Activated CD8-positive, alpha-beta T cell treated with anti-CD3 and anti-CD28 coated beads, Interleukin-2, amount 10 ng/mL, durations not matched to agents 7 days and 5 days (primary cell): ENCODE results near the gene UBE2F. TPM values are rescaled to one million over a fixed set of nuclear protein-coding genes. Genes with fewer than 3 reads are reported as not detected.
A peak's percentile ranks its signal among the peaks of the same experiment; 100 is the strongest.
"Not testable (repeated sequence)": the region's sequence is repeated elsewhere in the genome, so short reads cannot be mapped to it uniquely, and the experiment has no call there.

Source experiments
- ATAC-seq: fragments of 150-1000 bp; cut with Tn5 transposase; one replicate; pipeline ENCODE4 v1.10.0; 2021; ENCODE audit warnings: moderate library complexity
- CTCF ChIA-PET: fragments of 350-600 bp; sonication (Branson Sonifier 250); formaldehyde crosslinking; loops from one replicate; lab custom pipeline; 2021; ENCODE audit warnings: antibody characterized with exemption; lab: Charles Lee
- POLR2A ChIA-PET: fragments of 350-600 bp; sonication (Branson Sonifier 250); formaldehyde crosslinking; loops from one replicate; lab custom pipeline; 2021; ENCODE audit warnings: antibody characterized with exemption; lab: Charles Lee
- DNase-seq: peaks from one replicate; pipeline ENCODE4 v3.0.0-alpha.2; 2020
- H3K27ac Mint-ChIP-seq: one replicate; pipeline ENCODE4 v1.8.0; 2021; ENCODE audit warnings: mild to moderate bottlenecking, mixed read lengths
- H3K27me3 Mint-ChIP-seq: one replicate; pipeline ENCODE4 v1.8.0; 2021; ENCODE audit warnings: low read depth, mixed read lengths
- H3K36me3 Mint-ChIP-seq: one replicate; pipeline ENCODE4 v1.8.0; 2021; ENCODE audit warnings: low read depth, mixed read lengths
- H3K4me1 Mint-ChIP-seq: one replicate; pipeline ENCODE4 v1.8.0; 2021; ENCODE audit warnings: low read depth, mixed read lengths
- H3K4me3 Mint-ChIP-seq: one replicate; pipeline ENCODE4 v1.8.0; 2021; ENCODE audit warnings: mild to moderate bottlenecking, mixed read lengths
- H3K9me3 Mint-ChIP-seq: one replicate; pipeline ENCODE4 v1.8.0; 2022; ENCODE audit warnings: mixed read lengths; ENCODE audit not compliant: insufficient read depth
- total RNA-seq, 2 experiments: library from RNA; stranded (reverse); gene quantifications; one replicate each; pipeline ENCODE4 v1.2.3, GENCODE V29; 2021

Gene UBE2F
- total RNA-seq, 2 experiments from 2014 or later, result 70.2 to 71.9 TPM

DNA sequence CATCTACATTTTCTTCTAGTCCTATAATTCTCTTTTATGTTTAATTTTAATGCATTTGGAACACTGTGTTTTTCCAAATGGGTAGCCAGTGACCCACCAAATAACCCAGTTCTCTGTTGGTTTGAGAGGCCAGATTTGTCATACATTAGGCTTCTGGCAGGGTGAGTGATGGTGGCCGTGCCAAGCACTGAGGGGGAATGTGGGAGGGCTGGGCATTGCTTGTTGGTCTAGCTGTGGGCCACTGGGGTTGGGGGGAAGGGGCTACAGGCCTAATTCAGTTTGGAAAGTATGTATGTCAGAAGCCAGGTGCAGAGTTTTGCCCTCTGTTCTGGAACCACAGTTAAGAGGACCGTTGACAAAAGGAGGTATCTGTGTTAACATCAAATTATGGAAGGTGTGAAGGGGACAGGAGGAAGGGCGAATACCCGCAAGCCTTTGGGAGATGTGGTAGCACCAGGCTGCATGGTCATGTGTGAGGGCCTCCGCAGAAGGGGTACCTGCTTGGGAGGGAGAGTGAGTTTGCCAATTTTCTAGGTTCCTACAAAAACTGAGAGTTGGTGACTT, 55.9 kb downstream of the UBE2F start:
- POLR2A ChIA-PET, result no interaction called here

DNA sequence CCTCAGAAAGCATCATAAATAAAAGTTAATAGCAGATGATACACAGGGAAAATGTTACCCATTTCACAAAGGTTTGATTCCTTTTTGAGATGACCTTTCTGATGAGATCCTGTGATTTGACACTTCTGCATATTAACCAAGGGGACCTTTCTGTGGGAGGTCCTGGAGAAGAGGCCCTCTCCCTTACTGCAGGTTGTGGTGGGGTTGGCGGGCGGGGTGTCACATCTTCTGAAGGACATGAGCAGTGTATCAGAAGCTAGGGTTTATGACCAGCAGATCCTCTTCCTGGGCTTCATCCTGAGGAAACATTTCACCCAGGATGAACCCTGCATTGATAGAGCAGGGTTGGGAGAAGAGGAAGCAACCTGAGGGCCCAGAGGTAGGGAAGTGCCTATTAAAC, 56.8 kb downstream of the UBE2F start:
- Mint-ChIP-seq H3K27me3 (no peaks in the 10 kb centered on the region), H3K36me3 (peaks cover 41% of the 10 kb centered on the region), H3K9me3 (no peaks in the 10 kb centered on the region), H3K4me3 (no peak overlapping the region), H3K27ac (no peak overlapping the region), H3K4me1 (peaks cover 28% of the 10 kb centered on the region)
- no peak for ATAC-seq
- no peak for DNase-seq
- CTCF ChIA-PET, result no interaction called here
- POLR2A ChIA-PET, result no interaction called here

More for the DNA sequence above, 55.9 kb downstream of the UBE2F start:
- DNase-seq (no peak), ATAC-seq (no peak)
- H3K27ac Mint-ChIP-seq, result no peak overlapping the region
- H3K4me1 Mint-ChIP-seq, result peaks cover 28% of the 10 kb centered on the region
- no peaks in the 10 kb centered on the region for H3K27me3 Mint-ChIP-seq
- H3K4me3 Mint-ChIP-seq, result no peak overlapping the region
- peaks cover 39% of the 10 kb centered on the region for H3K36me3 Mint-ChIP-seq
- CTCF ChIA-PET, result interaction anchor here (0.7 kb wide), 1 partner anchor 241 kb away, joined by 3 read pairs; no protein-coding TSS in a partner anchor
- H3K9me3 Mint-ChIP-seq, result no peaks in the 10 kb centered on the region

DNA sequence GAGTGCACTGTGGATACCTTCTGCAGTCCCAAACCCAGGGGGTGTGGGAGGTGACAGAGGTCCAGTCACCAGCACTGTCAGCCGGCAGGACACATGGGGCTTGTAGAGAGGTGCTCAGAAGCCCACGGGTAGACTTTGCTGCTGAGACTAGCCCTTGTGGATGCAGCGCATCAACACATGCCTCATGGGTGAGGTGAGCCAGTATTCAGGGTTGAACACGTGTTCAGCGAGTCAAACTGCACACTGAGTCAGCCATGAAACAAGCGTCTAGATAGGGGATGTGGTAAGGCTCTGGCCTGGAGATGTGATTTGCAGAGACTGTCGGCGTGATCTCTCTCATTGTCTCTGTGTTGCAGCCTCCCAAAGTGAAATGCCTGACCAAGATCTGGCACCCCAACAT, 58.2 kb downstream of the UBE2F start:
- peaks cover 43% of the 10 kb centered on the region for H3K36me3 Mint-ChIP-seq
- H3K4me1 Mint-ChIP-seq, result peaks cover 25% of the 10 kb centered on the region
- H3K9me3 Mint-ChIP-seq, result no peaks in the 10 kb centered on the region
- CTCF ChIA-PET, result interaction anchor here (0.7 kb wide), 1 partner anchor 167 kb away, joined by 3 read pairs; no protein-coding TSS in a partner anchor
- ATAC-seq (peak; percentile 71), DNase-seq (peak; percentile 36)
- H3K27me3 Mint-ChIP-seq, result no peaks in the 10 kb centered on the region
- H3K4me3 Mint-ChIP-seq, result no peak overlapping the region
- POLR2A ChIA-PET, result no interaction called here
- peak overlapping the region; percentile 18 for H3K27ac Mint-ChIP-seq

DNA sequence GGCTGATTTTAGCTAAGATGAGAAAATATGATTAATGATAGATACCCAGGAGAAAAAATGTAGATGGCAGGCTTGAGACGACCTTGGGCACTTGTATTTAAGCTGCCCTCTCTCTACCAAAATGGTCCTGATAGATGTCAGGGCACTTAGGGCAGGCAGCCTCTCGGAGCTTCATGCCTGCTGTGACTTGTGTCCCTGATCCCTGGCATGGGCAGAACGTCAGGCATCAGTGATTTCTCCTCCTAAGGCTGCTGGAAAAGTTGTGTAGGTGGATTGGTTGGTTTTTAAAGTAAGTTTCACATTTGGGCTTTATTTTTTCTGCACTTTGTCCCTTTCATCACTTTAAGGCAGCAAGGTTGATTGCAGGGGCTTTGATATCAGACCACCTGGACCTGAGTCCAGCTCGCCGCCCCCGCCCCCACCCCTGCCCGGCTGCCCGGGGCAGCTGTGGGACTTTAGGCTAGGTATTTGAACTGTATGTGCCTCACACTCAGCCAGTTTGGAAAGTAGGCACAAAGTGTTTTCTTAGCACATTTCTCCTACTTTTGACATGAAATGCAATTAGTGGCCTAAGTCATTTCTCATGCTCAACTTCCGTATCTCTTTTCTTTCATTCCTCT, 59.0 kb downstream of the UBE2F start:
- DNase-seq (no peak), ATAC-seq (no peak)
- peaks cover 25% of the 10 kb centered on the region for H3K4me1 Mint-ChIP-seq
- CTCF ChIA-PET, result no interaction called here
- peaks cover 44% of the 10 kb centered on the region for H3K36me3 Mint-ChIP-seq
- H3K9me3 Mint-ChIP-seq, result no peaks in the 10 kb centered on the region
- no peaks in the 10 kb centered on the region for H3K27me3 Mint-ChIP-seq
- no peak overlapping the region for H3K27ac Mint-ChIP-seq
- H3K4me3 Mint-ChIP-seq, result no peak overlapping the region
- POLR2A ChIA-PET, result no interaction called here

DNA sequence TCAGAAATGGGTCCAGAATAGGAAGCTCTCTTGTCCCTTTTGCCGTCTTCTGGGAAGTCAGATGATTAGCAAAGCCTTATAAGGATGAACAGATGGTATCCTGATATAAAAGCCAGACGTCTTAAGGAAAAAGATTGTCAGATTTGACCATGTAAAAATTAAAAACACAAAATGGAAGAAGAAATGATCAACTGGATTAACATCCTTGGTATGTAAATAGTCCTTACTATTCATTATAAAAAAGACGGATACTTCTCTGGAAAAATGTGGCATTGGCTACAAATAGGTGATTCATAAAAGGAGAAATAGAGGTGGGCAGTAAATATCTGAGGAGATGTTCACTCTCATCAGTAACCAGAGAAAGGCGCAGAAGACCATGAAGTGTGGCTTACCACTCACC, 60.2 kb downstream of the UBE2F start:
- H3K4me3 Mint-ChIP-seq, result no peak overlapping the region
- H3K4me1 Mint-ChIP-seq, result peaks cover 27% of the 10 kb centered on the region
- no peak for DNase-seq
- ATAC-seq, result no peak
- no peaks in the 10 kb centered on the region for H3K9me3 Mint-ChIP-seq
- CTCF ChIA-PET, result interaction anchor here (1.1 kb wide), 1 partner anchor 13 kb away, joined by 3 read pairs; no protein-coding TSS in a partner anchor
- no peak overlapping the region for H3K27ac Mint-ChIP-seq
- H3K36me3 Mint-ChIP-seq, result peaks cover 46% of the 10 kb centered on the region
- H3K27me3 Mint-ChIP-seq, result no peaks in the 10 kb centered on the region
- POLR2A ChIA-PET, result no interaction called here

DNA sequence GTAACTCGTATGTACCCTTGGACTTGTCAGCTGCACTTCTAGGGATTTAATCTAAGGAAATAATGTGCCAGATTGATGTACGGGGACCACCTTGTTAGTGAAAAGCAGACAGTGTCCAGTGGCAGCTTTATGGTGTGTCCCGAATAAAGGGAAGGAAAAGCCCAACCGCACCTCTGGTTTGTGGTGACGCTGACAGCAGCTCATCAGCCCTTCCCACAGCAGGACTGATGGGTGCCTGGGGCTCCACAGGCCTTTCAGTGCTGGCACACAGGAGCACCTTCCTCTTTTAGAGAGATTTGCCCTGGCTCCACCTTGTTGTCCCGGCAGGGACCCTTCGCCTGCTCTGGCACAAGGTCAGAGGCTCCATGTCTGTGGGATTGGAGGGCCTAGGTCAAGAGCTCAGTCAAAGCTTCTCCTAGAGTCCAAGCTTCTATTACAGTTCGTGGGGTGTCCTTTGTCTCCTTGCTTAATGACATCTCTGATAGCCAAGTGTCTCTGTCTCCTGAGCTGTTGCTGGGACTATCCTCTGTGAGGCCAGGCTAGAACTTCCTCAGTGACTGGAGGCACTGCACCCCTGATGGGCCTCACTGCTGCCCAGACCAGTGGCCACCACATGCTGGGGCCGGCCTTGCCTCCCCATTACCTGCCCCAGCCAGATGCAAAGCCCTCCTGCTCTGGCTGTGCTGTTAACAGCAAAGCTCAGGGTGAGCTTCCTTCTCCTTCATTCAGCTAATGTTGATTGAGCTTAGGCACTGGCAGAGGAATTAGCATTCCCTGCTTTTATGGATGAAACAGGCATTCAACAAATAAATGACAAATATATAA, 61.0 kb downstream of the UBE2F start:
- ChIA-PET CTCF (interaction anchor here (1.1 to 1.4 kb wide), 2 partner anchors 12 to 59 kb away, joined by 3 read pairs; no protein-coding TSS in a partner anchor), POLR2A (interaction anchor here (1.1 kb wide), 1 partner anchor 47 kb away, joined by 4 read pairs; no protein-coding TSS in a partner anchor)
- H3K27ac Mint-ChIP-seq, result no peak overlapping the region

DNA sequence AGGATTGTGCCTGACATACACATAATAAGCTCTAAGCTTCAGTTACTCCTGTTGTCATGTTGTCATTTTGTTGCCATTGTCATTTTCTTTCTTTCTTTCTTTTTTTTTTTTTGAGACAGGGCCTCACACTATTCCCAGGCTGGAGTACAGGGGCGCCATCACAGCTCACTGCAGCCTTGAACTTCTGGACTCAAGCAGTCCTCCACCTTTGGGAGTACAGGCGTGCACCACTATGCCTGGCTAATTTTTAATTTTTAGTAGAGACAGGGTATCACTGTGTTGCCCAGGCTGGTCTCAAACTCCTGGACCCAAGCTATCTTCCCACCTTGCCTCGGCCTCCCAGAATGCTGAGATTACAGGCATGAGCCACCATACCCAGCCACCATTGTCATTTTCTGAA, 63.0 kb downstream of the UBE2F start:
- H3K27ac Mint-ChIP-seq, result no peak overlapping the region
- no peaks in the 10 kb centered on the region for H3K27me3 Mint-ChIP-seq
- no peak overlapping the region for H3K4me3 Mint-ChIP-seq
- peaks cover 35% of the 10 kb centered on the region for H3K4me1 Mint-ChIP-seq
- DNase-seq (no peak), ATAC-seq (no peak)
- ChIA-PET CTCF (interaction anchor here (1.7 kb wide), 1 partner anchor 171 kb away, joined by 3 read pairs; no protein-coding TSS in a partner anchor), POLR2A (no interaction called here)
- no peaks in the 10 kb centered on the region for H3K9me3 Mint-ChIP-seq
- H3K36me3 Mint-ChIP-seq, result peaks cover 60% of the 10 kb centered on the region

More for the DNA sequence above, 61.0 kb downstream of the UBE2F start:
- Mint-ChIP-seq H3K36me3 (peaks cover 48% of the 10 kb centered on the region), H3K27me3 (no peaks in the 10 kb centered on the region), H3K4me1 (peaks cover 34% of the 10 kb centered on the region), H3K4me3 (no peak overlapping the region), H3K9me3 (no peaks in the 10 kb centered on the region)
- no peak for ATAC-seq
- no peak for DNase-seq

DNA sequence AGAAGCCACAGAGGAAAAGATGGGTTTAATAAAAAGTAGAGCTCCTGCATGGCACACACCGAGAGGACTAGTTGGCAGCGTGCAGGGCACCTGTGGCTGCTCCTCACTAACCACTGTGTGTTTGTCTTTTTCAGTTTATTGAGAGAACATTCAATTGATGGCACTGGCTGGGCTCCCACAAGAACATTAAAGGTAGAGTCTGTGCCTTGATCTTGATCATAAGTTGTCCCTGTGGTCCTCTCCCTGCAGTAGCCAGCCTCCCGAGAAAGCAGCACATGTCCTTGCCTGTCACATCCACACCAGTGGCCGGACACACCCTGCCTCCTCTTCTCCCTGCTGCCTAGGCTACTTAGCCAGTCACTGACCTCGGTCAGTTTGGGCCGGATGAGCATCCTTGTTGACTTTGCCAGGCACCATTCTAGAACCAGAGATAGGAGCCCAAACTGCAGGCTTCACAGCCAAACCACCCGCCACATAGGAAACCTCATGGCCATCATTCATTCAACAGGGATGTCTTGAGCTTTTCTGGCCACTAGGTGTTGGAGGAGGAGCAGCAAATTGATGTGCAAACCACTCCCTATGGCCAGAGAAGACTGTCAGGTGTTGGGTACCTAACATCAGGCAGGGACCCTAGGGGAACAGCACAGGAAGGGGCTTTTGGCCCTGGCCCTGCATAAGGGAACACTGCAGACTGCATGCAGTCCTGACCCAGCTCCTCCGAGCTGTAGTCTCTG, 63.8 kb downstream of the UBE2F start:
- Mint-ChIP-seq H3K36me3 (peaks cover 58% of the 10 kb centered on the region), H3K27me3 (no peaks in the 10 kb centered on the region), H3K4me3 (no peak overlapping the region), H3K9me3 (no peaks in the 10 kb centered on the region), H3K27ac (no peak overlapping the region), H3K4me1 (peaks cover 27% of the 10 kb centered on the region)
- ATAC-seq, result no peak
- no peak for DNase-seq
- ChIA-PET POLR2A (no interaction called here), CTCF (interaction anchor here (1.0 kb wide), 1 partner anchor 15 kb away, joined by 3 read pairs; no protein-coding TSS in a partner anchor)

DNA sequence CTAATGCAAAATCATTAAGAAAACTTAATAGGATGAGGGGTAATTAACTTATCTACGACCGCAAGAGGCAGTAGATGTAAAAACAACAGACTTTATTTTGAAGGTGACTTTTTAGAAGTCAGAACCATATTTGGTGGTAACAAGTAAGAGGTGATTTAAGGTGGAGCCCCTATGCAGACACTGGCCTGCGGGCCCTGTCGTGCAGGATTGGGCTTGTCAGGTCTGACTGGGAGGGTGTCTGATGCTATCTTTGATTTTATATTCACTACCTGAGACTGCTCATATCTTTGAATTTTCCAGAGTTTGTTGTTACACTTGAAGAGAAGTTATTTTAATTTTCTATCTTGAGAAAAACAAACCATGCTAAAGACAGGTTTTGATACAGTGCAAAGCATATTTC, 64.9 kb downstream of the UBE2F start:
- no peak overlapping the region for H3K27ac Mint-ChIP-seq
- DNase-seq (no peak), ATAC-seq (no peak)
- H3K36me3 Mint-ChIP-seq, result peaks cover 56% of the 10 kb centered on the region
- ChIA-PET POLR2A (no interaction called here), CTCF (no interaction called here)
- peaks cover 26% of the 10 kb centered on the region for H3K4me1 Mint-ChIP-seq
- no peak overlapping the region for H3K4me3 Mint-ChIP-seq
- H3K27me3 Mint-ChIP-seq, result no peaks in the 10 kb centered on the region
- H3K9me3 Mint-ChIP-seq, result no peaks in the 10 kb centered on the region

DNA sequence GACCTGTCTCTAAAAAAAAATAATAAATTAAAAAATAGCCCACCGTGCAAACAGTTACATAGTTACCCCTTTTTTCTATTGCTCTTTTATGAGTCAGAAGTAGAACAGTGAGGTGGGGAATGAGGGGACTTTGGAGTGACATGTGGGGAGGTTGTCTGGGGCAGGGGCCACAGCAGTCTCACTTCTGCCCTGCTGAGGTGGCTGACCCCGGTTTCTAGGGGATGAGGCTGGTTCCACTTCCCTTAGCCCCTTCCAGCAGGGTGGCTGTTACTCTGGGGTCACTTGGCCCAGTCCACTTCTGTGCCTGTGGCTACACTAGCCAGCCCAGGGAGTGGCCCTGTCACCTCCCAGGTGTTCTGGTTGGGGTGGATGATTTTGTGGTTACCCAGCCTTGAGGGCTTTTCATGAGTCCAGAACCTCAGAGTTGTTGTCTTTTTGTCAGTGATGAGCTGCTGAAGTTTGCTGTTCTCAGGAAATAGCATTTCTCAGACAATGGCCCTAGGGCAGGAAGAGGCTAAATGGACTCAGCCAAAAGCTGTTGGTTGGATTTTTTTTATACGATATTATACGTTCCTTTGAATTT, 66.0 kb downstream of the UBE2F start:
- ATAC-seq (no peak), DNase-seq (no peak)
- H3K9me3 Mint-ChIP-seq, result no peaks in the 10 kb centered on the region
- H3K4me1 Mint-ChIP-seq, result peaks cover 19% of the 10 kb centered on the region
- no peak overlapping the region for H3K4me3 Mint-ChIP-seq
- H3K36me3 Mint-ChIP-seq, result peaks cover 57% of the 10 kb centered on the region
- CTCF ChIA-PET, result no interaction called here
- H3K27ac Mint-ChIP-seq, result no peak overlapping the region
- POLR2A ChIA-PET, result no interaction called here
- no peaks in the 10 kb centered on the region for H3K27me3 Mint-ChIP-seq

DNA sequence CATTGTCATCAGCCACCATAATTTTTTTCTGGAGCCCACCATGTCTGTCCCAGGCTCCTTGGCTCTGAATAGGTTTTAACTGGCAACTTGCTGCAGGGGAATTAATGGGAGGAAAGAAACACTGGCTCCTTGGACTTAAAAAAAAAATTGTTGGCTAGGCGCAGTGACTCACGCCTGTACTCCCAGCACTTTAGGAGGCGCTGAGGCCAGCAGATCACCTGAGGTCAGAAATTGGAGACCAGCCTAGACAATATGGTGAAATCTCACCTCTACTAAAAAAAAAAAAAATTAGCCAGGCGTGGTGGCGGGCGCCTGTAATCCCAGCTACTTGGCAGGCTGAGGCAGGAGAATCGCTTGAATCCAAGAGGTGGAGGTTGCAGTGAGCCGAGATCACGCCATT, 67.2 kb downstream of the UBE2F start:
- H3K27me3 Mint-ChIP-seq, ATAC-seq, H3K4me3 Mint-ChIP-seq, POLR2A ChIA-PET, H3K9me3 Mint-ChIP-seq, DNase-seq: not testable (repeated sequence)
- H3K27ac Mint-ChIP-seq, result peak overlapping the region; percentile 25
- CTCF ChIA-PET, result interaction anchor here (0.7 kb wide), 1 partner anchor 19 kb away, joined by 4 read pairs; no protein-coding TSS in a partner anchor
- peaks cover 58% of the 10 kb centered on the region for H3K36me3 Mint-ChIP-seq
- H3K4me1 Mint-ChIP-seq, result peaks cover 19% of the 10 kb centered on the region
